ENCODE data around the gene SSBP4. TPM values are rescaled to one million over a fixed set of nuclear protein-coding genes. Genes with fewer than 3 reads are reported as not detected.

The SSBP4 gene
- total and polyA plus RNA-seq, 2 of the 8 experiments (the other 6 are each of a cell fraction or from before 2014, with no cell fraction given), result 26.4 to 33.7 TPM

GRCh38 chr19:18379803-18380747 is 39.1 kb upstream of the SSBP4 start:
- H2AFZ ChIP-seq (ENCODE audit: low read length), result 0 out of 2 replicates have a peak overlapping the region, but pooled peaks have one; percentile 53
- TF ChIP-seq CREB1 (IDR thresholded peaks at IDR 0.05) (peak; percentile 39; the same call in 1 of the 2 replicates), RBBP5 (IDR thresholded peaks at IDR 0.05; ENCODE audit: borderline replicate concordance, low read depth, low read length) (no peak), EP300 (IDR thresholded peaks at IDR 0.05; ENCODE audit: borderline replicate concordance in 1 of 2, low read depth in 2 of 2, low read length in 2 of 2) (no peak), NRF1 (IDR thresholded peaks at IDR 0.05; ENCODE audit: low read depth, low read length) (no peak), CBX5 (IDR thresholded peaks at IDR 0.05; ENCODE audit: low read depth, low read length) (no peak), HDAC6 (IDR thresholded peaks at IDR 0.05; ENCODE audit: low read depth, low read length) (no peak), POU5F1 (IDR thresholded peaks at IDR 0.05; ENCODE audit: low read depth, low read length) (no peak), JUN (IDR thresholded peaks at IDR 0.05; ENCODE audit: low read depth, low read length) (no peak), FOSL1 (IDR thresholded peaks at IDR 0.05; ENCODE audit: insufficient read depth, low read depth, low read length) (no peak), GTF2F1 (IDR thresholded peaks at IDR 0.05; ENCODE audit: borderline replicate concordance, low read depth, low read length) (no peak)
- TF ChIP-seq, protein P1, sequence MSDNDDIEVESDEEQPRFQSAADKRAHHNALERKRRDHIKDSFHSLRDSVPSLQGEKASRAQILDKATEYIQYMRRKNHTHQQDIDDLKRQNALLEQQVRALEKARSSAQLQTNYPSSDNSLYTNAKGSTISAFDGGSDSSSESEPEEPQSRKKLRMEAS (IDR thresholded peaks at IDR 0.05), result peak; percentile 66; the same call in 1 of the 2 replicates

More at GRCh38 chr19:18379803-18380747, 39.1 kb upstream of the SSBP4 start:
- FAIRE-seq (no peak), DNase-seq (ENCODE audit: low read depth in 1 of 2, low spot score in 2 of 2) (no peak)
- Histone ChIP-seq H3K14ac (ENCODE audit: insufficient read length) (no peak overlapping the region), H3K18ac (ENCODE audit: extremely low read depth, low read length) (no peak overlapping the region), H3K23me2 (ENCODE audit: low read depth, low read length) (no peaks in the 10 kb centered on the region), H4K91ac (replicated peaks; ENCODE audit: insufficient read length, low read length) (peak overlapping the region; percentile 2), H3K9me3 (ENCODE audit: insufficient read depth in 2 of 2, low read depth in 1 of 2, low read length in 1 of 2) (no peaks in the 10 kb centered on the region), H3K9ac (replicated peaks in 1 of 4; ENCODE audit: extremely low read depth in 1 of 4, low read depth in 3 of 4, low read length in 3 of 4) (no peak overlapping the region), H3K27ac (ENCODE audit: low read depth, low read length) (no peak overlapping the region), H4K8ac (ENCODE audit: extremely low read depth, insufficient read depth, low read length) (peak overlapping the region; percentile 66), H3K4ac (replicated peaks; ENCODE audit: insufficient read length, low read depth, low read length) (peak overlapping the region; percentile 5), H3K79me2 (ENCODE audit: control insufficient read depth in 1 of 2, insufficient read depth in 2 of 2, low read length in 2 of 2) (no peaks in the 10 kb centered on the region), H2BK120ac (replicated peaks; ENCODE audit: low read depth, low read length) (peak overlapping the region; percentile 58), H2BK12ac (ENCODE audit: low read depth, low read length) (0 out of 2 replicates have a peak overlapping the region, but pooled peaks have one; percentile 40), H3K23ac (ENCODE audit: insufficient read length) (no peak overlapping the region), H3K36me3 (ENCODE audit: control insufficient read depth in 2 of 4, insufficient read depth in 4 of 4, low read length in 3 of 4) (no peaks in the 10 kb centered on the region), H3K4me1 (replicated peaks in 1 of 4; ENCODE audit: control insufficient read depth in 3 of 4, insufficient read depth in 4 of 4, low read length in 3 of 4) (peaks cover 0 to 3% (median 1%) of the 10 kb centered on the region in 4 experiments; a peak in 1 of 7 replicates), H2BK15ac (ENCODE audit: low read length) (peak overlapping the region; percentile 36; the same call in 1 of the 2 replicates), H2BK5ac (ENCODE audit: low read depth, low read length) (no peak overlapping the region; the same call in 1 of the 2 replicates), H3K27me3 (replicated peaks in 1 of 4; ENCODE audit: control insufficient read depth in 3 of 4, extremely low read depth in 1 of 4, insufficient read depth in 3 of 4, low read length in 3 of 4) (no peaks in the 10 kb centered on the region), H3K56ac (replicated peaks; ENCODE audit: insufficient read length, low read depth, low read length) (no peak overlapping the region), H3K4me3 (ENCODE audit: extremely low read depth in 1 of 4, insufficient read depth in 2 of 4, low read depth in 3 of 4, low read length in 4 of 4) (no peak overlapping the region), H2BK20ac (ENCODE audit: low read length) (peak overlapping the region; percentile 90; the same call in 1 of the 2 replicates), H2AK5ac (ENCODE audit: low read depth, low read length) (no peak overlapping the region), H4K20me1 (replicated peaks in 1 of 2; ENCODE audit: control insufficient read depth in 1 of 2, insufficient read depth in 2 of 2, low read length in 2 of 2) (no peaks in the 10 kb centered on the region), H3K79me1 (ENCODE audit: low read depth, low read length) (no peaks in the 10 kb centered on the region), H4K5ac (ENCODE audit: insufficient read length, low read depth, low read length) (peak overlapping the region; percentile 4), H3K4me2 (ENCODE audit: insufficient read depth in 1 of 2, low read depth in 2 of 2, low read length in 2 of 2) (no peak overlapping the region)
- ChIA-PET POLR2A (ENCODE audit: partially characterized antibody) (interaction anchor here (0.6 to 2.0 kb wide), 6 partner anchors 13 to 792 kb away, joined by 3 to 10 read pairs (median 3); partner anchors contain the start of genes JUND and SSBP4), CTCF (ENCODE audit: partially characterized antibody) (interaction anchor here (0.6 to 2.1 kb wide), 16 partner anchors 9 to 442 kb away, joined by 3 to 17 read pairs (median 4); partner anchors contain the start of gene JUND)
- 88% methylated on average over 22 of the region's 22 CpGs; no CpG with 5 or more reads in 1 of the 2 experiments for WGBS, 2 experiments (ENCODE audit: extremely low coverage in 1 of 2, insufficient coverage in 1 of 2, insufficient read length in 1 of 2, insufficient replicate concordance in 2 of 2, low coverage in 1 of 2, low lambda C conversion rate in 2 of 2, missing lambda C conversion rate in 1 of 2)

Data from H1 (cell line).